GM19328 (cell line): ENCODE data around the gene AGPAT4.
"Not testable (repeated sequence)": the region's sequence is repeated elsewhere in the genome, so short reads cannot be mapped to it uniquely, and the experiment has no call there.

Experiments used
- ATAC-seq: cut with Tn5 transposase; IDR thresholded peaks from one replicate; pipeline ENCODE4 v1.9.1; 2021; ENCODE audit warnings: mild to moderate bottlenecking, moderate library complexity; ENCODE audit not compliant: unreplicated experiment

Gene AGPAT4

GRCh38 chr6:161228921-161229591 lies 44.8 kb downstream of the AGPAT4 start:
- ATAC-seq, result no peak

GRCh38 chr6:161228096-161228495 lies 45.8 kb downstream of the AGPAT4 start:
- ATAC-seq, result no peak

GRCh38 chr6:161227004-161227960 lies 46.6 kb downstream of the AGPAT4 start:
- ATAC-seq, result no peak

GRCh38 chr6:161226009-161226964 lies 47.6 kb downstream of the AGPAT4 start:
- no peak for ATAC-seq

- no peak for ATAC-seq
Measured at GRCh38 chr6:161225681-161226008, 48.2 kb downstream of the AGPAT4 start.

- not testable (repeated sequence) for ATAC-seq
Measured at GRCh38 chr6:161224951-161225680, 48.7 kb downstream of the AGPAT4 start.

GRCh38 chr6:161223646-161224045 lies 50.2 kb downstream of the AGPAT4 start:
- ATAC-seq, result no peak

GRCh38 chr6:161222706-161223234 lies 51.1 kb downstream of the AGPAT4 start:
- no peak for ATAC-seq

GRCh38 chr6:161220346-161220745 lies 53.5 kb downstream of the AGPAT4 start:
- ATAC-seq, result no peak

- ATAC-seq, result no peak
Measured at GRCh38 chr6:161219680-161220079, 54.2 kb downstream of the AGPAT4 start.

GRCh38 chr6:161218222-161218621 lies 55.6 kb downstream of the AGPAT4 start:
- no peak for ATAC-seq

- no peak for ATAC-seq
Measured at GRCh38 chr6:161217628-161218027, 56.2 kb downstream of the AGPAT4 start.

GRCh38 chr6:161216616-161217205 lies 57.1 kb downstream of the AGPAT4 start:
- ATAC-seq, result no peak

GRCh38 chr6:161215876-161216615 lies 57.8 kb downstream of the AGPAT4 start:
- no peak for ATAC-seq

- ATAC-seq, result no peak
Measured at GRCh38 chr6:161215193-161215592, 58.7 kb downstream of the AGPAT4 start.

GRCh38 chr6:161214722-161215121 lies 59.1 kb downstream of the AGPAT4 start:
- ATAC-seq, result no peak

- no peak for ATAC-seq
Measured at GRCh38 chr6:161212902-161213301, 61.0 kb downstream of the AGPAT4 start.

GRCh38 chr6:161211380-161212035 lies 62.4 kb downstream of the AGPAT4 start:
- ATAC-seq, result no peak

GRCh38 chr6:161210857-161211256 lies 63.0 kb downstream of the AGPAT4 start:
- no peak for ATAC-seq
